C1 segment of cervical spinal cord (tissue), 14 donors: ENCODE results near the gene IL5RA.

Experiments
- DNase-seq, 14 donors: peaks; one replicate each; lab custom pipeline; 2025; lab: John Stamatoyannopoulos, UW

The IL5RA gene

GRCh38 chr3:3110299-3110630, at the start of gene IL5RA:
Gene IL5RA (minus strand): TSS chr3:3110374. CDS start chr3:3104984, 5,390 bp downstream.
- no peak for DNase-seq

DNA sequence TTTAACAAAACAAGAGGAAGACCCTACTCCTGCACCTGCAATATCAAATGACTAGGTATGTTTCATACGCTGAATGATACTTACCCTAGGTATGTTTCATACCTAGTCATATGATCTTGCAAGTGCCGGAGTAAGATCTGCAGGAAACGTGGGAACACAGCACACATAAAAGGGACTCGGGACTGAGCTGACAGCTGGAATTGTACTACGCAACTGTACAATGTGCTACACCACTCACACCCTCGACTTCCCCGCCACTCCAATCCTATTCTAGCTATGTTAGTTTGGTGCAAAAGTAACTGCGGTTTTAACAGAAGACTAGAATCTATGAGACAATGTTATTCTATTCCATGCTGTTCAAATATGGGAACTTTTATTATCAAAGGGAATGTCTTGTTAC, 47.3 kb upstream of the IL5RA start:
- DNase-seq: no peak

DNA sequence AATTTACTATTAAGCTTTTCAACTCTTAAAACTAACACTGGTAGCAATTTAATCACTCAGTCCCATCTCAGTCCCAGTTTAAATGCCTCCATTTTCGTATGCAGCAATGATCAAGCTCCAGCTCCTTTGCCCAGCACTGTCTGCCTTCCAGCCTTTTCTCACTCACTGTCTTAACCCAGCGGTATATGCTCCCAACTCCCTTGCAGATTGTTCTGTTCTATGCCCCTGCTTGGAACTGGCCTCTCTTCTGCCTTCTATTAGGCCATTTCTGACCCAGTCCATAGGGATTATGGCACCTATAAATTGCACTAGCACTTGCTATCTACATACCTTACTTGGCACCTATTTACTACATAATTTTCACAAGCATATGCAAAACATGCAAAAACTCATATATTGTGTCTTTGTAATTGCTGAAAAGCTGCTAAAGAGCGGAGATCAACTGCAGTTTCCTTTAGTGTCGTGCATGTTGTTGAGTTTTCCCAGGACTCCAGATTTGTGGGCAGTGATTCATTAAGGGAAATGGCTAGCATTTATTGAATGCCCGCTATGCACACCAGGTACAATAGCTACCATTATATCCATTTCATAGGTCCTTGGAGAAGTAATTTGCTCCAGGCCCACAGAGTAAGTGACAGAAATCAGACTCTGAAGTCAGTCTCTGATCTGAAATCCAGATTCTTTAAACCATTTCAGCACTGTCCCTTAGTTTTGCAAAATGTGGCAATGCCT, 44.9 kb upstream of the IL5RA start:
- DNase-seq: no peak

- DNase-seq: no peak
Observed at GRCh38 chr3:3151513-3151912, 41.3 kb upstream of the IL5RA start.

DNA sequence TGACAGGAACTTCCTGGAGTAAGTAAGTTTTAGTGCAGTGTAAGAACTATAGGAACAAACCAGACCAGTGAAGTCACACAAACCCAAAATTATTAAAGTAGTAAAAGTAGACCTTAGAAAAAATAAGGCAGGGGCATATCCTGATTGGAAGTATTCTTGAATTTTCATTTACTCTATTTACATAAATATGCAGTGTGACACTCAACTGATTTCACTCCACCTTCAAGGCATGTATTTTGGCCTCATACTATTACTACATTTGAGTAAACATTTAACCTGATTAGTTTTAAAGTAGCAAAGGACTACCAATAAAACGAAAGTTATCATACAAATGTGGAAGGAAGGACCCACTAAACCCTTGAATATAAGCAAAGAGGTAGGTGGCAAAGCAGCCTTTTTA, 39.4 kb upstream of the IL5RA start:
- DNase-seq: no peak

GRCh38 chr3:3145831-3146230, 35.7 kb upstream of the IL5RA start:
- no peak for DNase-seq

DNA sequence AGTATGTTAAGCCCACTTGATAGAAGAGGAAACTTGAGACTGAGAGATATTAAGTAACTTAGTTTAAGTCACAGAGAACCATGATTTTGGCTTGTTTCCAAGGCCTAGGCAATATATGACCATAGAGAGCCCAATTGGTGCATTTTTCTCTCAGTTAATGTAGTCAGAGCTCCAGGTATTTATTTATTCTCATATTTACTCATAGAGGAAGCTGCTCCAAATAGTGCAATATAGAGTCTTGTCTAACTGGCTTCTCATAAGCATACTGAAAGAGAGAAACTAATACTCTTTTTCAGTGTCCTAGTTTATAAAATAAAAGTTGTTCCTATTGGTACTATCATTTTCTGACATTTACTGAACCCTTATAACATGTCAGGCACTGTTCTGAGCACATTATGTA, 31.8 kb upstream of the IL5RA start:
- no peak for DNase-seq

- DNase-seq: no peak
Observed at GRCh38 chr3:3137526-3137925, 27.4 kb upstream of the IL5RA start.

DNA sequence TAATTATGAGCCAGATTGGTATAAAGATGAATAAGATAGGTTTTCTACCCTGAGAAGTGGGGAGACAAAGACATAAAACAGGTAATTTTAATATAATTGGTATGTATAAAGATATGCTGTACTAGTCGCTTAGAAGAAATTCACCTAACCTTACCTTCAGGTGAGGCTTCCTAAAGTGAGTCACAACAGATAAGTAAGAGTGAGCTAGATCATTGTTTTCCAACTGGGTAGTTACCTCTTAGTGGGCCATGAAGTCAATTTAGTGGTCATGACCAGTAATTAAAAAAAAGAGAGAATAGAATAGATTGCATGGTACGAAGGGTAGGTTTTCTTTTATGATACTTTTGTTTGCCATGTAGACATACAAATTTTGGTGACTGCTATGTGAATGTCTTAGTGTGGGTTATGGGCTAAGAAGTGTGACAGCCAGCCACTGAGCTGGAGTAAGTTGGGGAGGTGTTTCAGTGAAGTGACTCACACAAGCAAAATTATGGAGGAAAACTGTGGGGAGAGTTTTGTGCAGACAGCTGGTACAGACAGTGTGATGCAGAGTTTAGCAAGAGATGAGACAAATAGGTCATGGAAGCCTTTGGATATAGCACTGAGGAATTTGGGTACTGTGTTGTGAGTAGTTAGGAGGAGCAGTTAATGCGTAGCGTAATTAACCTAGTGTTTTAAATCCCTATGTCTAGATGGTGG, 24.7 kb upstream of the IL5RA start:
- no peak for DNase-seq

- DNase-seq: no peak
Observed at GRCh38 chr3:3133500-3133899, 23.3 kb upstream of the IL5RA start.

DNA sequence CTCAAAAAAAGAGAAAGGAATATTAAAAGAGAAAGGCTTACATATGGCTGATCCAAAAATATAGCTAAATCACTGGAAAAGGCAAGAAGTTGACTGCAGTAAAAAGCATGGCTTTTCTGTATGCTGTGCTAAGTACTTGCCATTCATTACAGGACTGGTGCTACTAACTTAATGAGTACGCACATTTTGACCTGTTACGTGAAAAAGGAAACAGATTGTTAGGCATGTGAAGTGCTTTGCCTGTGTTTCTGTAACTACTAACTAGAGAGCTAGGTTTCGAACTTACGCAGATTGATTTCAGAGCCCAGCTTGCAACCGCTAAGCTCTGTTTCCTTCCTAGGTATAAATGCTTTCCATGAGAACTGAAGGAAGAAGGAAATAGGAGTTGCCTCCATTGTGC, 19.4 kb upstream of the IL5RA start:
- no peak for DNase-seq

- DNase-seq: peak in 2 of 14 donors; percentile 13 to 32
Observed at GRCh38 chr3:3127432-3128010, 17.3 kb upstream of the IL5RA start.

- peak; percentile 51 to 91 (median 82) for DNase-seq
Observed at GRCh38 chr3:3126477-3127431, 16.6 kb upstream of the IL5RA start, which contains the start of gene TRNT1. Gene TRNT1 (plus strand): TSS chr3:3126940. CDS start chr3:3129041, 2,101 bp downstream.

DNA sequence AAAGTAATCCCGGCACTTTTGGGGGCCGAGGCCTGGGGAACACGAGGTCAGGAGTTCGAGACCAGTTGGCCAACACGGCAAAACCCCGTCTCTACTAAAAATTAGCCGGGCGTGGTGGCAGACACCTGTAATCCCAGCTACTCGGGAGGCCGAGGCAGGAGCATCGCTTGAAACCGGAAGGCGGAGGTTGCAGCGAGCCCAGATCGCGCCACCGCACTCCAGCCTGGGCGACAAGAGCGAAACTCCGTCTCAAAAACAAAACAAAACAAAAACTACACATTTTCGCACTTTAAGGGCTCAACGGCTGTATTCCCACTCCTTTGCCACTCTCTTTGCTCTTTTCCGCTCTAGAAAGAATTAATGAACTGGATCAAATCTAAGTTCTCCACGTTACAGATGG, 15.8 kb upstream of the IL5RA start:
- no peak for DNase-seq

DNA sequence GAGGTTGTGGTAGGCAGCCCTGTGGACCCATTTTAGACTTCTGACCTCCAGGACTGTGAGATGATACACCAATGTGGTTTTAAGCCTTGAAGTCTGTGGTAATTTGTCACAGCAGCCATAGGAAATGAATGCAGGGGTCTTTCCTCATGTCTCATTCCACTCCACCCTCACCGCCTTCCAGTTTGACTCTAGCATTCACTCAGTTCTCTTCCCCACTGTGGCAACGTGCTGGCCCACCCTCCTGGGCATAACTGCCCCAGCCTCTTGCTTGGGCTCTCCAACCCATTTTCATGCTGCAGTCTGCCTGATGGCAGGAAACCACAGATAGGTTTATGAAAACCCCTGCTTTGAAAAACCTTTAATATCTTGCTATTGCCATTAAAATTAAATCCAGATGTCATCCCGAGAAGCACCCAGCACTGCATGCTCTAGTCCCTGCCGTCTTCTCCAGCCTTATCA, 9.2 kb upstream of the IL5RA start:
- DNase-seq: no peak

DNA sequence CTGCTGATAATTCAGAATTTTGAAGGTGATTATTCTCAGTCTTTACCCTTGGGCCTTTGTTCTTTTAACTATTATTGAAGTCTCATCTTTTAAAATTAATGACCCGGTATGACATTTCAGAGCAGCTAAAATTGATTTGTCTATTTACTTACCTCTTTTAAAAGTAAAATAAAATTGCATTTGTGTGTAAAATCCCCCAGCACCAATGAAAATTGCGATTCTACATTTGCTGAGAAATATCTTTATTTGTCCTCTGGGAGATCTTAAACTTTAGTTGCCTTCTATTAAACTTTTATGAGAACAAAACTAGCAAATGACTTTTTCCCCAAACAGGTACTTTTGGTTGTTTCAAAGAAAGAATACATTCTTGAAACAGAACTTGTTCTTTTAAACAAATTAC, 7.5 kb upstream of the IL5RA start:
- DNase-seq: no peak

- no peak for DNase-seq
Observed at GRCh38 chr3:3113042-3113709, 3.0 kb upstream of the IL5RA start.

DNA sequence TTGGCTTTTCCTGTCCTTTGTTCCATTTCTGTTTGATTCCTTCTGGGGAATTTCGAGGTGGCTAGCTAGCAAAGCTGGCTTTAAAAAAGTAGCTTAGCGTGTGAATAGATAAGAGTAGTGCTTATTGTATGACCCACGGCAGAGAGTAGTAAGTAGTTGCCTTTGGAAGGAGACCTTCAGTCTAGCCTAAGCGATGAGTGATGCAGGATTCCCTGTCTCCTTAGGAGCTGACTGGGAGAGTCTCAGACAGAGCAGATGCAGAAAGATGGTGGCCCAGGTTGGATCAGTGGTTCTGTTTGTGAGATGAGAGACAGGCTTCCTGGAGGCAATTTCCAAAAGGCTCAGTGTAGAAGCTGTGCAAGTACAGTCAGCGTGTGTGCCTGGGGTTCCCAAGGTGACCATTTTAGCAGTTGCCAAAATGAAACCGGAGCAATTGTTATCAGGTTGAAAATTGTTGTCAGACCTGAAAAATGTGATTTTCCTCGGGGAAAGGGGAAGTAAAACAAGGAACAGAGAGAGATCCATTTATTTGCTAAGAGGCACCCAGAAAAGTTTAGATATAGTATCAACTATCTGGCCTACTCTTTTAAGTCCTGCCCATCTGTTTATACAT, 681 bp upstream of the IL5RA start:
- no peak for DNase-seq

- DNase-seq: no peak
Observed at GRCh38 chr3:3109407-3110298, 521 bp downstream of the IL5RA start.

DNA sequence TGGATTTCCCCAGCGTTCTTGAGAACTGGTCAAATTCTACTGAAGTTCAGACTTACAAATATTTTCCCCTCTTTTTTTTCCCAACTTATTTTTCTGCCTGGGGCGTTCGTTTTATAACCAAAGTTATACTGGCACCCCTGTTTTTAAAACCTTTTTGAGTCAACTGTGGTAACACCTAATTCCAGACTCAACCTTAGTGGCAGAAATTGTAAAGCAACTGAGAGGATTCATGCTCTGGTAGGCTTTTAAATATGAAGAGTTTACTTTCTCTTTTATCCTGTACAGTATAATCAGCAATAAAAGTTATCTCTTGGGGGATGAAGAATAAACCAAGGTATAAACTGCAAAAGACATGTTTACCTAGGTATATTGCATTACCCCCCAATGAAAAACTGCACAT, 2.3 kb downstream of the IL5RA start:
- DNase-seq: no peak
